Hippocampal formation (tissue), 2 donors: Measurements from ENCODE around the gene TRAF3IP1.

Experiments
- DNase-seq, 2 donors: peaks; one replicate each; lab custom pipeline; 2025; lab: John Stamatoyannopoulos, UW

TRAF3IP1 gene

DNA sequence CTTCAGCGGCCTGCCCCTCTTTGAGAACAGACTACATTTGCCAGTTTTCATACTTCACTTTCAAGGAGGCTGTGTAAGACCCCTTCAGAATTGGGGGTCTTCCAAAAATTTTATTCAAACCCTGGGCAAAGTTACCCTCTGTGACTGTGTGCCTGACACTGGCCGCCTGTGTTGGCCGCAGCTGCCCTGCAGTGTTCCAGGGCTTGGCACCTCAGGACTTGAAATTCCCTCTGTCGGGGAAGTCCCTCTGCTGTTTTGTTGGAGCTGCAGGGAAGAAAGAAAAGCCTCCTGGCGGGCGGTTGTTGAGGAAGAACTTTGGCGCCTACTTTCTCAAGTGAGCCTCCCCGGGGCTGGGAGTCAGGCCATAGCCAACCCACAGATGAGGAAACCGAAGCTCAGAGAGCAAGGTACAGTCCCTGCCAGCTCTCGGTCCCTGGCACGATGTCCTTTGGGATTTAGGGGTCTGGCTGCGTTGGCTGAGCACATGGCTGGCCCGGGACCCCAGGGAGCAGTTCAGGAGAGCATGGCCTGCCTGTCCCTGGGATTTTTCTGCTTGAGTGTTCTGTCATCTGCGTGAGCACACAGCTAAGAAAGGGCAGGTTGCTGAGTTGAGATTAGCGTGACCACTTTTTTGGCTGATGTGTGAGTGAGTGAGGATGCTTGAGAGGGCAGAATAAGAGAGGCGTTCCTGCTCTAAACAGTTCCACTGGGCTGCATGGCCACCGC is 88.5 kb downstream of the TRAF3IP1 start:
- DNase-seq, result no peak

DNA sequence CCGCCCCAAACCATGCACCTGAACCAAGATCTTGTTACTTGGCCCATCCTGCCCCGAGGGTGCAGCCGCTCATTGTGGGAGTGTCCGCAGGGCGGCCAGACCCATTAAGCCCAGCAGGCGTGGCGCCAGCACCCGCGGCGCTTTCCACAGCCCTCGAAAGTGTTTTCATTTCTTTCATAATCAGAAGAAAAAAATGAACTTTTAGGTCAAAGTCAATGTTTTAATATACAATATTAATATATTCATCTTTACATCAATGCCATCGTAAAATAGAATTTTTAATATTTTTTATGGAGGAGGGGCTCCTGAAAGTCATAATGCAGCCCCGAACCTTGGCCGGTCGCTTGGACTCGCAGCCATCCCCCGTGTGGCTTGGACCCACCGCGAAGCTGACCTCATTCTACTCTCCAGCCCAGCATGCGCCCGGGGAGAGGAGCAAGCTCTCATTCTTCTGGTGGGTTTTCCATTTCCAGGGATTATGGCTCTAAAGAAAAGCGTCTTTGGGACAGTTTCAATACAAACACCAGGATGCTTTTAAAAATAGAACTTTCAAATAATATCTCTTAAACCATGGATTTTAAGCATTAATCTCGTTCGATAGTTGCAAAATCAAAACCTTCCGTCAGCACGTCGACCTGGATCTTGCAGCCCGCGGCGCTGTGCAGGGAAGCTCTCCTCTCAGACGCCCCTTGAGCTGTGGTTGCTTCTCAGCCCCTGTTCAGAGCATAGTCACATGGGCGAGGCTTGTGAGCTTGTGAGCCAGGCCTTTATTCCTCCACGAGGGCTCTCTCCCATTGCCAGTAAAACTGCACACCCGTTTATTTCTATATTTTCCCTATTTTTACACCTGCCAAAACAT is 89.3 kb downstream of the TRAF3IP1 start:
- DNase-seq, result no peak

- no peak for DNase-seq
Measured at GRCh38 chr2:238412067-238412767, 91.9 kb downstream of the TRAF3IP1 start.

DNA sequence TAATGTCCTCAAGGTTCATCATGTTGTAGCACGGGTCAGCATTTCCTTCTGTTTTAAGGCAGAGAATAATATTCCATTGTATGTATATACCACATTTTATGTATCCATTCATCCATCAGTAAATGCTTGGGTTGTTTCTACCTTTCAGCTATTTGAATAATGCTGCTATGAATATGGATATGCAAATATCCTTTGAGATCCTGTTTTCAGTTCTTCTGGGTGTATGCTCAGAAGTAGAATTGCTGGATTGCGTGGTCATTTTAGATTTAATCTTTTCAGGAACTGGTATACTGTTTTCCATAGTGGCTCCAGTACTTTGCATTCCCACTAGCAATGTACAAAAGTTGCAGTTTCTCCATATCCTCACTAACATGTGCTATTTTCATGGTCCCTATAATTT is 93.0 kb downstream of the TRAF3IP1 start:
- DNase-seq, result no peak

DNA sequence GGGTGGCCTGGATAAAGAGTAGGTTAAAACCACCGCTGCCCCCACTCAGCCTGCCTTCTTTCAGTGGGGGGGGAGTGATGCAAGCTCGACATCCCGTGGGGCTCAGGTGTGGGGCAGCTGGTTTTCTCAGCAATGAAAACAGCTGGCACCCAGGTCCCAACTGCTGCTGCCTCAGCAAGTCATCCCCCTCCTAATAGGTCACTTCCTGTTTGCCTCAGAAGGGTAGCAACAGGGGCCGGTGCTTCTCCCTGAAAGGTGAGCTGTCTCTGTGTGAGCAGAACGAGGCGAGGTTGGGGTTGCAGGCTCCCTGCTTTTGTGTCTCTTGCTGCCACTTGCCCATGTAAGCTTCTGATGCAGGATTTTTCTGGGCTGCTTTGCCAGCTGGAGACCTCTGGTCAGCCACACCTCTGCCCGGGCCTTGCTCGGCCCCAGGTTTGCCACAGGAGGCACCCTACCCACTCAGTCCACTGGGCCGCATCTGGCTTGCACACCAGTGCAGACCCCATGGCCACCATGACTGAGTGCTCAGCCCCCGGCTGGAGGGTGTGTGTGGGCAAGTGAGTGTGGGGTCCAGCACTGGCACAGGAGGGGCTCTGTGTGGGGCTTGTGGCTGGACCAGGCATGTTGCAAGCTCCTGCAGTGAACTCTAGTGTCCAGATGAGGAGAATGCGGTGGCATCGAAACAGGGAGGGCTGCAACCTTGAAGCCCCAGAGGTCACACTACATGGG is 94.9 kb downstream of the TRAF3IP1 start:
- DNase-seq, result no peak

DNA sequence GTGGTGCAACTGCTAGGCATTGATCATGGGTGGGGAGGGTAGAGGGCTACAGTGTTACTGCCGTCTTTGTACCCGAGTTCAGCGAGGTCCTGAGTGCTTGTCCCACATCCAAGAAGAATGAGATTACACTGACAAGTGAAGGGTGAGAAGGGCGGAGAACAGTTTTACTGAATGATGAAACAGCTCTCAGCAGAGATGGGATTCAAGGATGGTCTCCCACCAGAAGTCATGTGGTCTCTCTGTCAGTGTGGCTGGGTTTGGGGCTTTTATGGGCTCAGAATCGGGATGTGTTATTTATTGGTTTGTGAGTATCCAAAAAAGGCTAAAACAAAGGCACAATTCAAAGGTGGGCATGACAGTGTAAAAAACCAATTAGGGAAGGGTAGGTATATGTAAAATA is 95.6 kb downstream of the TRAF3IP1 start:
- no peak for DNase-seq

DNA sequence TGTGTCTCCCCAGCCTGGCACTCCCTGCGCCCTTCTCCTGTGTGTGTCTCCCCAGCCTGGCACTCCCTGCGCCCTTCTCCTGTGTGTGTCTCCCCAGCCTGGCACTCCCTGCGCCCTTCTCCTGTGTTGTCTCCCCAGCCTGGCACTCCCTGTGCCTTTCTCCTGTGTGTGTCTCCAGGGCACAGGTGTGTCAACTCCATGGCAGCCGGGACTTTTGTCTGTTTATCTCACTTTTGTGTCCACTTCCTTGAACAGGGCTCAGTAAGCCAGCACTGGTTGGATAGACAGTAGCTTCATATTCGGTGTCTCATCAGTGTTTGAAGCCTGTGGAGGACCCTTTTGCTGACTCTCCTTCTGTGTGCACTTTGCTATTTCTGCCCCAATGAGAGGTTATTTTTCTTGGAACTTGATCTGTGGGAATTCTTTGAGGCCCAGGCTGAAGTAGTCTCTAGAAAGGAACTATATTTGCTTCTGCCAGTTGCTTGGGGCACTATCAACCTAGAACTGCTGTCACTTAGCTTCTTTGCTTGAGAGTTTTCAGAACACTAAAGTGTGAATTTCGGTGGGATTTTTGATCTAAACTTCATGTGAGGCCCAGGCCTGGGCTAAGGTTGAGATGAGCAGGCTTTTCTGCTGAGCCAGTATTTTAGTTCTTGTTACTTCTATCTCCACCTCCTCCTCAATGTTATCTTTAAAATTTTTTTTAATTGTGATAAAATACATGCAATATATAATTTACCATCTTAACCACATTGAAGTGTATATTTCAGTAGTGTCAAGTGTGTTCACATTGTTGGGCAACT is 98.1 kb downstream of the TRAF3IP1 start:
- DNase-seq, result no peak

DNA sequence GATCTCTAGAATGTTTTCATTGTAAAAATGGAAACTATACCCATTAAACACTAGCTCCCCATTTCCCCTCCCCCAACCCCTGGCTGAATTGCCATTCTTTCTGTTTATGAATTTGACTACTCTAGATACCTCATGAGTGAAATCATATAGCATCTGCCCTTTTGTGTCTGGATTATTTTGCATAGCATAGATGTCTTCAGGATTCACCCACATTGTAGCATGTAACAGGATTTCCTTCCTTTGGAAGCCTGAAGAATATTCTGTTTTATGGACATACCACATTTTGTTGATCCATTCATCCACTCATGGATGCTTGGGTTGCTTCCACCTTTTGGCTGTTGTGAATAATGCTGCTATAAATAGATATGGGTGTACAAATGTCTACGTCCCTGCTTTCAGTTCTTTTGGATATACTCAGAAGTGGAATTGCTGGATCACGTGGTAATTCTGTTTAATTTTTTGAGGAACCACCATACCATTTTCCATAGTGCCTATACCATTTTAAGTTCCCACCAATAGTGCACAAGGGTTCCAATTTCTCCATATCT is 98.8 kb downstream of the TRAF3IP1 start:
- no peak for DNase-seq

DNA sequence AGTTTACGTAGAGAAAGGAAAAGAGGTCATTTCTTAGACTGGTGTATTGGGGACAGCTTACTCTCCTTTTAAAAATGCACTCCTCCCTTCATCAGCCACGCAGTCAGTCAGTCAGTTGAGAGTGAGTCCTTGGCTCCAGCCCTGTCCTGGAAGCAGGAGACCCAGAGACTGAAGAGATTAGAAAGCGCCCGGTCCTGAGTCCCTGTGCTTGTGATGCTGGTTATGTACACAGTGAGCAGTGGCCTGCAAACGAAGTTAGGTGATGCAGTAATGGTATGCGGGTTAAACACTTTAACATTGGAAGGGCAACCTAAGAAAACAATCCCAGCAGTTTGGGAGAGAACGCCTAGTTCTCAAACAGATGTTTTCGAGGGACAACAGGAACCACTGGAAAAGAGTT is 100.1 kb downstream of the TRAF3IP1 start:
- DNase-seq, result no peak

DNA sequence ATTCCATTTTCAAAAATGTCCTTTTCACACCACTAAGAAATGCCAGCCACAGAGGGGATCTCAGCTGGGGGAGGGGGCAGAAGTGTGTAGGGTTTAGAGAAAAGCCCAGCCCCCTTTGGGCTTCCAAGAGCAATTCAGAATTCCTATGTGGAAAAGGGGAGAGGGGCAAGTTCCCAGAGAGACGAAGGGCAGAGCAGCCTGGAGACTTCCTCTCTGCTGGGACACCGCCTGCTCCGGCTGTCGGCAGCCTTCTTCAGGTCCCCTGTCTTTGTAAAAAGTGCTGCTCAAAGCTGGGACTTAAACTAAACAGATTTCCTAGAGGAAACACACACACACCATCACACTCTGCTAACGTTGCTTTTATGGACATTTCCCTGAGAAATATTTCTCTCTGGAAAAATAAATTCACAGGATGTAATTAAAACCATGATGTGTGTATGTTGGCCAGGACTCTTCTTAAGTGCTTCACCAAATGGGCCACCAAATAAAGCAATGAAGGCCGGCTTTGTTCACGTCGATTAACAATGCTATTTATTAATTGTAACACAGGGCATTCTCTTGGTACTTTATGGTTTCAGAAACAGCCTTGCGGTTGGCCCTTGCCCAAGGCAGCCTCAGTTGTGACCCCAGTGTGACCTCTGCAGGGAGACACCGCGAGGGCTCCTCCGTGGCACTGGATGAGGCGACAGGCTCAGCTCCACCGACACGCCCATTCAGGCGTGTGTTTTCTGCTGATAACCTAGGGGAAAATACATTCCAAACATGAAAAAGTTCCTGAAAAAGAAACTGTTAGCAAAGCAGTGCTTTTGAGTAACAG is 100.8 kb downstream of the TRAF3IP1 start:
- DNase-seq, result no peak

GRCh38 chr2:238421695-238422035 is 101.3 kb downstream of the TRAF3IP1 start:
- DNase-seq, result no peak

DNA sequence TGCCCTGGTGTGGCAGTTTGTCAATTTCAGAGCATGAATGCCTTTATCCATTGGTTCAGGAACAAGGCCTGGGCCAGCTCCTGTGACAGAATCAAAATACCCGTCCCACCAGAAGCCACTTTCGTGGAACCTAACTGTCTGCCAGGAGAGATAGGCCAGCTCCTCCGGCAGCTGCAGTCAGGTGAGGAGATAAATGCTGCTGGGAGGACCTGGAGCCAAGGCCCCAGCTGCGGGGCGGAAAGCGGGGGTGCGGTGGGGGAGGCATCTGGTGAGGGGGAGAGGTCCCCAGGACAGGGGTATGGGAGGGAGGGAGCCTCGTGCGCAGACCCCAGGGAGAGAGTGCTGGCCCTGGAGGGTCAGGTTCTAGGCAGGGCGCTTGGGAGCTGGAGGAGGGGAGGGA is 102.0 kb downstream of the TRAF3IP1 start:
- DNase-seq, result no peak

- no peak for DNase-seq
Measured at GRCh38 chr2:238422940-238423339, 102.6 kb downstream of the TRAF3IP1 start.

DNA sequence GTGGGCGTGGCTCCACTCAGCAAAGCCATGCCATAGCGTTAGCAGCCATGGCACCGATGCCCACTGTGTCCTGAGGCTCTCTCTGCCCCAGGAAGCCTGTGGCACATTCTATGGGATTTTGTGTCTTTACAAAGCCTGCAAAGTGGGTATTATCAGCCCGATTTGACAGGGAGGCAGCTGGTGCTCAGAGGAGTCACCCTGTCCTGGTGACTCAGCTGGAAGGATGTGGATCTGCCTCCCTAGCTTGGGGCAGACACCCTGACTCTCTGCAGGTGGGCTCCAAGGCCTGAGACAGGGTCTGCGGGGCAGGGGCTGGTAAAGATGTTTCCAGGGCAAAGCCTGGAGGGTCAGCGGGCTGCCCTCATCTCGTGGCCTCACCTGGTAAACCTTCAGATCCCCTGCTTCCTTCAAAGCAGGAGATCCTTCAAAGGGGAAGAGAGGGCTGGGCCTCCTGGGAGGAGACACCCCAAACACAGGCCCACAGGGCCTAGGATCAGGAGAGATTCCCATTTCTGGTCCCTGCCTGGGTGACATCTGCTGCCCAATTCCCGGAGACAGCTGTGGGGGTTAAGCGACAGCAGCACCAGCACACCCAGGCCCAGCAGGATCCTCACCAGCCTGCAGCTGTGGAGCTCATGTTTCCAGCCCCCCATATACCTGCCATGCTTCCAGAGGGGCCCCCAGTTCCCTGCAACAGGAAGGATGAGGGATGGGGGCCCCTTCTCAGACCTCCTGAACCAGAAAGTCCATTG is 103.4 kb downstream of the TRAF3IP1 start:
- DNase-seq, result no peak

DNA sequence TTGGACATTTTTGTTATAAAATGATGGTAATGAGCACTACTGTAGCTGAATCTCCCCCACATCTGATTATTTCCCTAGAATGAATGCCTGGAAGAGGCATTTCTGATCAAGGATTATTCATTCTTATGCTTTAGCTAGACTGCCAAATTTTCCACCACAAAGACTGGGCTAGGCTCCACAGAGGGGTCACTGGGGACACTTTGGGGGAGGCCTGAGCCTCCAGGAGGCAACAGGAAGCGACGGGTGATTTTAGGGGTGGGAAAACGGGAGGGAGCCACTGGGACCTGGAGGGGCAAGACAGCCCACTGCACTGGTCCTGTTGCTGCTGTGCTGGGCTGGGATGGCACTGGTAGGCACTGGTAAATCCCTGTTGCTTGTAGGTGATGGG is 104.0 kb downstream of the TRAF3IP1 start:
- no peak for DNase-seq

GRCh38 chr2:238425505-238425978 is 105.2 kb downstream of the TRAF3IP1 start:
- DNase-seq, result no peak

DNA sequence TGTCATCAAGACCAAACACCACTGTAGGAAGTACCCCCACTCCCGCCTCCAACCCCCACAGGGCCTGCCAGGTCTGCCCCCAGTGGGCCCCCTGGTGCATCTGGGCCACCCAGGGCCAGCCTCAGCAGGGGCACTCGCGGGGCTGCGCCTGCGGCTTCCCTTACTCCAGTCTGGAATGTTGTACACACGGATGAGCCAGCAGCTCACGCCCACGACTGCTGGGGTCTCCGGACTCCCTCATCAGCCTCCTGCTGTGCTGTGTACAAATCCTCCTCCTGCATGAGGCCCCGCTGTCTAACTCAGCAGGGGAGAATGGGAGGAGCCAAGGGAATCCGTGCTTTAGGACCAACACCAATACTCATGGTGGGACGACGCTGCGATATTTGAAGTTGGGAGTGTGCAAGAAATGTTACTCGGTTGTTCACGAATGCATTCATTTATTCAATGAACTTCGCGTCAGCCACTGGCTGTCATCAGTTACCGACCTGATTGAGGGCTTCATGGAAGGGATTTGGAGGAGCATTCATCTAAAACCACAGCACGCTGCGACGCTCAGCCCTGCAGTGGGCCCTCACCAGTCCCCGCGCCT is 105.8 kb downstream of the TRAF3IP1 start:
- no peak for DNase-seq

GRCh38 chr2:238426568-238427434 is 106.5 kb downstream of the TRAF3IP1 start, which contains the start of gene ASB1:
Gene ASB1 (plus strand): TSS chr2:238426927. CDS start chr2:238427071, 144 bp downstream.
- DNase-seq, result peak; percentile 46 to 58
